GM12872 (cell line): Measurements from ENCODE around the gene DOK6.

Experiments
- CTCF ChIP-seq: IDR thresholded peaks from 3 replicates; pipeline ENCODE4 v1.5.1; 2011; ENCODE audit warnings: low read depth, mild to moderate bottlenecking, low read length, moderate library complexity; ENCODE audit not compliant: insufficient read depth

Gene DOK6

GRCh38 chr18:69484699-69485396 lies 84.2 kb downstream of the DOK6 start:
- TF ChIP-seq CTCF = no peak

DNA sequence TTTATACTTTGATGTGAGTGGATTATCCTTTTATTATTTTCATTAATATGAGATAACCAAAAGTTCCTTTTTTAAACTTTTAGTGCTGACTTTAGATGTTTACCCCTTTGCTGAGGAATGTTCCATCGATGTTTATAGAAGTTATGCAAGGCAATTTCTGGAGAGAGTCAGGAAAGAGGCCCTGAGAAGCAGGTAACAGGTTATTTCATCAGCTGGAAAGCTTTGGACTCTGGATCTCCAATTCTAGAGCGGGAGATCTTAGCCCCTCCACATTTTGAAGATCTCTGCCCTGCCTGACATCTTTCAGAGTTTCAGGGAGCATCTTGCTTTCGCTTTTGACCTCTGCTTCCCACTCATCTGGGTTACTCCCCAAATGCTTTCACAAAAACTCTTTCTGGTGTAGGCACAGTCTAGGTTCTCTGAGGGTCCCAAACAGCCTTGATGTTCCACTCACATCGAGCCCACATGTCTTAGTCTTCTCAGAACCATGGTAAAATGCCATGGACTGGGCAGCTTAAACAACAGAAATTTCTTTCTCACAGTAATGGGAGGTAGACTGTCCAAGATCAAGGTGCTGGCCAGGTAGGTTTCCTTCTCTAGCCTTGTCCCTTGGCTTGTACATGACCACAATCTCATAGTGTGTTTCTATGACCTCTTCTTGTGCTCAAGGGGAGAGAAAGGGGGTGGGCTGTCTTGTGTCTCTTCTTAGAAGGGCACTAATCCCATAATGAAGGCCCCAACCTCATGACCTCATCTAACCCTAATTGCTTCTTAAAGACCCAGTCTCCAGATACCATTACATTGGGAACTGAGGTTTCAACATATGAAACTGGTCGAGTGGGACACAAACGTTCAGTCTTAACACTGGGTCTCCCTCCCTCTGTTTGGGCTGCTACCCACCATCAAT lies 87.1 kb downstream of the DOK6 start:
- no peak for TF ChIP-seq CTCF

- TF ChIP-seq CTCF = no peak
These were observed 89.4 kb downstream of the DOK6 start for GRCh38 chr18:69490072-69490471.

DNA sequence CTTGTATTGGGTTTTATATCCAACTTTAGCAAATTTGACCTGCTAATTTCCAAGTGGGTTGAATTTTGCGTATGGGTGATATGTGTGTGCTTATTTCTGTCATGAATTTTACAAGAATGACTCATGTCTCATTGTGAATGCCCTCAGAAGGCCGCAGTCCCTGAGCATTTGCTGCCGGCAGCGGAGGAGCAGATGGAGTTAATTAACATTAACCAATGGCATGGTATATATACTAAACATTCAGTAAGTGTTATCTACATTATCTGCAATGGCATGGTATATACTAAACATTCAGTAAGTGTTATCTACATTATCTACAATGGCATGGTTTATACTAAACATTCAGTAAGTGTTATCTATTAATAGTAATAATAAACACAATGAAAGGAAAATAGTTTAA lies 90.1 kb downstream of the DOK6 start:
- TF ChIP-seq CTCF = no peak

- TF ChIP-seq CTCF = no peak
These were observed 90.9 kb downstream of the DOK6 start for GRCh38 chr18:69491576-69491975.

GRCh38 chr18:69492861-69493260 lies 92.2 kb downstream of the DOK6 start:
- no peak for TF ChIP-seq CTCF

DNA sequence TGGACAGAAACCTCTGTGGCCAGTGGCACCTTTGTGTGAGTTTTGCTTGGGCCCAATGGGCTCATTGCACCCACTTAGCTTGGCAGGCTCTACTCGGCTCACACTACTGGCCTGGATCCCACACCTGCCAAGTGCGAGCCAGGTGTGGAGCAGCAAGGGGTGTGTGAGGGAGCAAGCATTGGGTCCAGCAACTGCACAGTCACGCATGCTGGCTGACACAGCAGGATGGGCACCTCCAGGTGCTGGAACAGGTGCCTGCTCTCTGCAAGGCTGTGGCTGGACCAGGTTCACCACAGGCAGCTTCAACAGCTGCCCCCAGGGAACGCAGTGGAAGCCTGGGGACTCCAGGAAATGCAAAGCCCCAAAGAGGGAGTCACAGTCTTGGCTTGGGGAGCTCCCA lies 94.2 kb downstream of the DOK6 start:
- TF ChIP-seq CTCF = no peak
